ENCODE data around the gene HUS1B. TPM values are rescaled to one million over a fixed set of nuclear protein-coding genes. Genes with fewer than 3 reads are reported as not detected.

The HUS1B gene
- total RNA-seq, 2 experiments from 2014 or later: 2.2 to 3.1 TPM

GRCh38 chr6:674956-675355, 18.1 kb upstream of the HUS1B start:
- POLR2A ChIA-PET: no interaction called here
- Mint-ChIP-seq H3K27ac (no peak overlapping the region), H3K27me3 (no peaks in the 10 kb centered on the region)

GRCh38 chr6:674406-674805, 17.5 kb upstream of the HUS1B start:
- ATAC-seq (ENCODE audit: poor library complexity): no peak
- H3K36me3 ChIP-seq (ENCODE audit: insufficient read depth, low read length): no peaks in the 10 kb centered on the region
- H3K9me3 ChIP-seq (ENCODE audit: control insufficient read depth in 1 of 2, insufficient read depth in 1 of 2, low read length in 2 of 2): no peaks in the 10 kb centered on the region
- DNase-seq: no peak
- H3K27me3 Mint-ChIP-seq: no peaks in the 10 kb centered on the region
- peaks cover 32% of the 10 kb centered on the region for H3K36me3 Mint-ChIP-seq (ENCODE audit: low read depth)
- peaks cover 4% of the 10 kb centered on the region for H3K9me3 Mint-ChIP-seq
- peaks cover 37% of the 10 kb centered on the region for H3K4me1 Mint-ChIP-seq (ENCODE audit: low read depth)
- POLR2A ChIA-PET: no interaction called here
- no peak overlapping the region for H3K4me3 ChIP-seq (ENCODE audit: low read length)
- no peak overlapping the region for H3K4me3 Mint-ChIP-seq
- H3K27me3 ChIP-seq (ENCODE audit: control insufficient read depth in 1 of 2, insufficient read depth in 2 of 2, low read length in 2 of 2): no peaks in the 10 kb centered on the region
- CTCF ChIA-PET: interaction anchor here (0.5 kb wide), 1 partner anchor 17 kb away, joined by 3 read pairs; no protein-coding TSS in a partner anchor
- intact Hi-C loops (cut with DNase I, micrococcal nuclease): no loop called here
- H3K4me1 ChIP-seq (ENCODE audit: insufficient read depth, low read length): no peaks in the 10 kb centered on the region
- no peak overlapping the region for H3K27ac Mint-ChIP-seq
- H3K27ac ChIP-seq (ENCODE audit: low read depth in 1 of 2, low read length in 2 of 2): no peak overlapping the region
- TF ChIP-seq CTCF (IDR thresholded peaks at IDR 0.05): no peak

More at GRCh38 chr6:674956-675355, 18.1 kb upstream of the HUS1B start:
- no peaks in the 10 kb centered on the region for H3K36me3 ChIP-seq (ENCODE audit: insufficient read depth, low read length)
- H3K4me1 Mint-ChIP-seq (ENCODE audit: low read depth): peaks cover 35% of the 10 kb centered on the region
- H3K27me3 ChIP-seq (ENCODE audit: control insufficient read depth in 1 of 2, insufficient read depth in 2 of 2, low read length in 2 of 2): no peaks in the 10 kb centered on the region
- DNase-seq: no peak
- H3K4me3 ChIP-seq (ENCODE audit: low read length): no peak overlapping the region
- intact Hi-C loops (cut with DNase I, micrococcal nuclease): no loop called here
- no peaks in the 10 kb centered on the region for H3K4me1 ChIP-seq (ENCODE audit: insufficient read depth, low read length)
- H3K27ac ChIP-seq (ENCODE audit: low read depth in 1 of 2, low read length in 2 of 2): no peak overlapping the region
- TF ChIP-seq CTCF (IDR thresholded peaks at IDR 0.05): no peak
- H3K4me3 Mint-ChIP-seq: no peak overlapping the region
- CTCF ChIA-PET: no interaction called here
- no peak for ATAC-seq (ENCODE audit: poor library complexity)
- peaks cover 4% of the 10 kb centered on the region for H3K9me3 Mint-ChIP-seq
- H3K9me3 ChIP-seq (ENCODE audit: control insufficient read depth in 1 of 2, insufficient read depth in 1 of 2, low read length in 2 of 2): no peaks in the 10 kb centered on the region
- H3K36me3 Mint-ChIP-seq (ENCODE audit: low read depth): peaks cover 37% of the 10 kb centered on the region

- H3K27ac ChIP-seq (ENCODE audit: low read depth in 1 of 2, low read length in 2 of 2): no peak overlapping the region
- no peaks in the 10 kb centered on the region for H3K4me1 ChIP-seq (ENCODE audit: insufficient read depth, low read length)
- ATAC-seq (ENCODE audit: poor library complexity): no peak
- no peak overlapping the region for H3K4me3 ChIP-seq (ENCODE audit: low read length)
- no peak for TF ChIP-seq CTCF (IDR thresholded peaks at IDR 0.05)
- peaks cover 4% of the 10 kb centered on the region for H3K9me3 Mint-ChIP-seq
- intact Hi-C loops (cut with DNase I, micrococcal nuclease): no loop called here
- H3K4me3 Mint-ChIP-seq: no peak overlapping the region
- POLR2A ChIA-PET: no interaction called here
- H3K9me3 ChIP-seq (ENCODE audit: control insufficient read depth in 1 of 2, insufficient read depth in 1 of 2, low read length in 2 of 2): no peaks in the 10 kb centered on the region
- peaks cover 62% of the 10 kb centered on the region for H3K4me1 Mint-ChIP-seq (ENCODE audit: low read depth)
- peaks cover 30% of the 10 kb centered on the region for H3K36me3 Mint-ChIP-seq (ENCODE audit: low read depth)
- no peaks in the 10 kb centered on the region for H3K27me3 ChIP-seq (ENCODE audit: control insufficient read depth in 1 of 2, insufficient read depth in 2 of 2, low read length in 2 of 2)
- no peak overlapping the region for H3K27ac Mint-ChIP-seq
- CTCF ChIA-PET: no interaction called here
- DNase-seq: no peak
- H3K36me3 ChIP-seq (ENCODE audit: insufficient read depth, low read length): no peaks in the 10 kb centered on the region
- no peaks in the 10 kb centered on the region for H3K27me3 Mint-ChIP-seq
These were observed 10.5 kb upstream of the HUS1B start for GRCh38 chr6:667253-667927.

All from CD4-positive, alpha-beta T cell (primary cell).